ENCODE data around the gene CCNG1. TPM values are rescaled to one million over a fixed set of nuclear protein-coding genes. Genes with fewer than 3 reads are reported as not detected.

CCNG1 gene
- total and polyA plus RNA-seq, 9 of the 15 experiments (the other 6 are each of a cell fraction or from before 2014, with no cell fraction given): 121 to 293 (median 245) TPM

GRCh38 chr5:163437309-163438182 is at the start of gene CCNG1 (continued):
- TF ChIP-seq L3MBTL2 (IDR thresholded peaks at IDR 0.05): 0 out of 2 replicates have a peak, but pooled peaks have one; percentile 25
- TF ChIP-seq SIN3A (IDR thresholded peaks at IDR 0.05; ENCODE audit: borderline replicate concordance in 2 of 2, control insufficient read depth in 1 of 2, low read depth in 2 of 2, low read length in 2 of 2): peak in 1 of 2 experiments; percentile 34; a peak in 2 of 4 replicates
- TF ChIP-seq FOXP4 (CRISPR knock-in tag; IDR thresholded peaks at IDR 0.05; ENCODE audit: borderline replicate concordance): no peak
- TF ChIP-seq BCLAF1 (IDR thresholded peaks at IDR 0.05; ENCODE audit: borderline replicate concordance in 1 of 2, control insufficient read depth in 1 of 2, low read depth in 2 of 2, low read length in 1 of 2): no peak; a peak in 1 of 4 replicates
- TF ChIP-seq ZNF75A (CRISPR knock-in tag; IDR thresholded peaks at IDR 0.05): no peak
- peak in 1 of 2 experiments; percentile 71; a peak in 2 of 4 replicates for TF ChIP-seq HDAC1 (IDR thresholded peaks at IDR 0.05)
- TF ChIP-seq NFE2L1 (tag; IDR thresholded peaks at IDR 0.05; ENCODE audit: borderline replicate concordance, low read depth): no peak
- TF ChIP-seq, protein P1, sequence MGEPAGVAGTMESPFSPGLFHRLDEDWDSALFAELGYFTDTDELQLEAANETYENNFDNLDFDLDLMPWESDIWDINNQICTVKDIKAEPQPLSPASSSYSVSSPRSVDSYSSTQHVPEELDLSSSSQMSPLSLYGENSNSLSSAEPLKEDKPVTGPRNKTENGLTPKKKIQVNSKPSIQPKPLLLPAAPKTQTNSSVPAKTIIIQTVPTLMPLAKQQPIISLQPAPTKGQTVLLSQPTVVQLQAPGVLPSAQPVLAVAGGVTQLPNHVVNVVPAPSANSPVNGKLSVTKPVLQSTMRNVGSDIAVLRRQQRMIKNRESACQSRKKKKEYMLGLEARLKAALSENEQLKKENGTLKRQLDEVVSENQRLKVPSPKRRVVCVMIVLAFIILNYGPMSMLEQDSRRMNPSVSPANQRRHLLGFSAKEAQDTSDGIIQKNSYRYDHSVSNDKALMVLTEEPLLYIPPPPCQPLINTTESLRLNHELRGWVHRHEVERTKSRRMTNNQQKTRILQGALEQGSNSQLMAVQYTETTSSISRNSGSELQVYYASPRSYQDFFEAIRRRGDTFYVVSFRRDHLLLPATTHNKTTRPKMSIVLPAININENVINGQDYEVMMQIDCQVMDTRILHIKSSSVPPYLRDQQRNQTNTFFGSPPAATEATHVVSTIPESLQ (CRISPR knock-in tag; IDR thresholded peaks at IDR 0.05): peak; percentile 64; the same call in 1 of the 2 replicates
- TF ChIP-seq PATZ1 (CRISPR knock-in tag; IDR thresholded peaks at IDR 0.05; ENCODE audit: borderline replicate concordance): 0 out of 2 replicates have a peak, but pooled peaks have one; percentile 31
- TF ChIP-seq SMARCE1 (IDR thresholded peaks at IDR 0.05): peak; percentile 21; the same call in 1 of the 2 replicates
- TF ChIP-seq MAZ (CRISPR knock-in tag; conservative IDR thresholded peaks at IDR 0.05 in 1 of 2, IDR thresholded peaks at IDR 0.05 in 1 of 2): peak; percentile 77 to 81; a peak in 2 of 4 replicates
- no peak for TF ChIP-seq PPARD (CRISPR knock-in tag; IDR thresholded peaks at IDR 0.05)
